Lower leg skin (tissue), 3 donors: Measurements from ENCODE around the gene ZFAND3.

Experiments used
- CTCF ChIP-seq, 3 donors: fragments of 450-650 bp; IDR thresholded peaks; one replicate each; pipeline ENCODE4 v1.5.1; 2016; ENCODE audit warnings: antibody characterized with exemption in 3 of 3, mild to moderate bottlenecking in 3 of 3, moderate library complexity in 2 of 3
- POLR2A ChIP-seq, 2 donors: fragments of 450-650 bp; IDR thresholded peaks; one replicate each; pipeline ENCODE4 v1.6.1; 2016 to 2017; ENCODE audit warnings: antibody characterized with exemption in 2 of 2, mild to moderate bottlenecking in 1 of 2, moderate library complexity in 1 of 2

- TF ChIP-seq CTCF (IDR thresholded peaks at IDR 0.05) (no peak), POLR2A (IDR thresholded peaks at IDR 0.05) (no peak)
Observed at GRCh38 chr6:37942606-37943376, 123.3 kb downstream of the ZFAND3 start.
